CD14-positive monocyte (primary cell): ENCODE data around the gene TATDN3. TPM values are rescaled to one million over a fixed set of nuclear protein-coding genes. Genes with fewer than 3 reads are reported as not detected.
A peak's percentile ranks its signal among the peaks of the same experiment; 100 is the strongest.

Source experiments
- DNase-seq, 3 donors: peaks; one replicate each; pipeline ENCODE4 v3.0.0-alpha.2; 2011 to 2022
- H2AFZ ChIP-seq: 2 replicates; pipeline ENCODE4 v1.6.0; 2012; ENCODE audit warnings: mild to moderate bottlenecking, low read depth, low read length, inconsistent platforms; ENCODE audit not compliant: insufficient read depth, poor library complexity, severe bottlenecking
- H3K27ac ChIP-seq, 2 donors: 1 replicate in 1 of 2; 2 replicates in 1 of 2; pipeline ENCODE4 v1.5.1; 2012 to 2013; ENCODE audit warnings: low read length in 2 of 2, control low read depth in 1 of 2, inconsistent platforms in 1 of 2, low read depth in 1 of 2, mild to moderate bottlenecking in 1 of 2
- H3K27me3 ChIP-seq, 2 donors: one replicate each; pipeline versions ENCODE4 v1.6.0 to v1.6.1; 2011 to 2013; ENCODE audit warnings: low read length in 2 of 2; ENCODE audit not compliant: control insufficient read depth in 2 of 2, insufficient read depth in 2 of 2
- H3K36me3 ChIP-seq, 2 donors: replicated peaks in 1 of 2; 1 replicate in 1 of 2; 2 replicates in 1 of 2; pipeline versions ENCODE4 v1.5.1 to v1.6.1; 2012 to 2013; ENCODE audit warnings: low read length in 2 of 2, control low read depth in 1 of 2, inconsistent platforms in 1 of 2, mild to moderate bottlenecking in 1 of 2; ENCODE audit not compliant: insufficient read depth in 2 of 2, control insufficient read depth in 1 of 2
- H3K4me1 ChIP-seq, 2 donors: 1 replicate in 1 of 2; 2 replicates in 1 of 2; pipeline versions ENCODE4 v1.5.1 to v1.6.1; 2012 to 2013; ENCODE audit warnings: low read length in 2 of 2, control low read depth in 1 of 2, inconsistent platforms in 1 of 2, mild to moderate bottlenecking in 1 of 2, moderate library complexity in 1 of 2; ENCODE audit not compliant: insufficient read depth in 2 of 2, control insufficient read depth in 1 of 2
- H3K4me2 ChIP-seq: replicated peaks from 2 replicates; pipeline ENCODE3; 2012; ENCODE audit warnings: low read length, moderate library complexity, mild to moderate bottlenecking; ENCODE audit not compliant: poor library complexity, severe bottlenecking; ENCODE audit errors: extremely low read depth
- H3K4me3 ChIP-seq, 3 experiments: fragments of 200-600 bp in 1 of 3; sonication (generic) in 1 of 3; replicated peaks in 1 of 3; 1 replicate in 2 of 3; 2 replicates in 1 of 3; pipeline ENCODE4 v1.5.1; 2011 to 2013; ENCODE audit warnings: low read length in 3 of 3, mild to moderate bottlenecking in 3 of 3, control low read depth in 2 of 3, low read depth in 2 of 3, inconsistent platforms in 1 of 3, moderate library complexity in 1 of 3
- H3K79me2 ChIP-seq: 2 replicates; pipeline ENCODE4 v1.6.0; 2012; ENCODE audit warnings: mild to moderate bottlenecking, control low read depth, inconsistent platforms, low read length, moderate library complexity; ENCODE audit not compliant: insufficient read depth
- H3K9ac ChIP-seq: 2 replicates; pipeline ENCODE4 v1.6.0; 2017; ENCODE audit warnings: low read length, mild to moderate bottlenecking; ENCODE audit not compliant: insufficient read depth, poor library complexity, severe bottlenecking
- H3K9me3 ChIP-seq, 2 donors: replicated peaks in 1 of 2; 1 replicate in 1 of 2; 2 replicates in 1 of 2; pipeline versions ENCODE4 v1.5.1 to v1.6.1; 2012 to 2013; ENCODE audit warnings: low read length in 2 of 2, control low read depth in 1 of 2; ENCODE audit not compliant: control insufficient read depth in 1 of 2, insufficient read depth in 1 of 2
- H4K20me1 ChIP-seq: 2 replicates; pipeline ENCODE4 v1.6.0; 2012; ENCODE audit warnings: mild to moderate bottlenecking, low read length, control low read depth, moderate library complexity; ENCODE audit not compliant: insufficient read depth
- H3K27ac Mint-ChIP-seq, 7 donors: one replicate each; pipeline ENCODE4 v1.8.0; 2020; ENCODE audit warnings: mild to moderate bottlenecking in 7 of 7, mixed read lengths in 7 of 7, moderate library complexity in 6 of 7, inconsistent platforms in 2 of 7
- H3K27me3 Mint-ChIP-seq, 3 donors: one replicate each; pipeline ENCODE4 v1.8.0; 2021 to 2022; ENCODE audit warnings: low read depth in 3 of 3, mild to moderate bottlenecking in 3 of 3, mixed read lengths in 3 of 3, moderate library complexity in 3 of 3, inconsistent platforms in 1 of 3
- H3K36me3 Mint-ChIP-seq, 2 donors: one replicate each; pipeline ENCODE4 v1.8.0; 2020; ENCODE audit warnings: mixed read lengths in 2 of 2, inconsistent platforms in 1 of 2, mild to moderate bottlenecking in 1 of 2
- H3K4me1 Mint-ChIP-seq: one replicate; pipeline ENCODE4 v1.8.0; 2020; ENCODE audit warnings: mild to moderate bottlenecking, mixed read lengths
- H3K4me3 Mint-ChIP-seq, 2 donors: one replicate each; pipeline ENCODE4 v1.8.0; 2020; ENCODE audit warnings: mild to moderate bottlenecking in 2 of 2, mixed read lengths in 2 of 2, moderate library complexity in 1 of 2
- H3K9me3 Mint-ChIP-seq, 7 donors: one replicate each; pipeline ENCODE4 v1.8.0; 2020 to 2022; ENCODE audit warnings: mixed read lengths in 7 of 7, mild to moderate bottlenecking in 6 of 7, moderate library complexity in 6 of 7, inconsistent platforms in 2 of 7
- CTCF ChIP-seq: fragments of 200-600 bp; IDR thresholded peaks from one replicate; pipeline ENCODE4 v1.8.0; 2022; ENCODE audit warnings: antibody characterized with exemption, mild to moderate bottlenecking
- WGBS: methylation state at CpG from one replicate; pipeline ENCODE4 v1.1.5; 2013; ENCODE audit warnings: missing lambda C conversion rate; ENCODE audit not compliant: insufficient coverage; 5-methylcytosine and 5-hydroxymethylcytosine counted together
- intact Hi-C, 2 donors: fragments of 100-400 bp; cut with micrococcal nuclease; formaldehyde crosslinking; loops; one replicate each; pipeline versions ENCODE4 v1.15.0 to v1.15.1; 2023
- polyA plus RNA-seq, 3 donors: library from polyadenylated mRNA; depleted of rRNA in 1 of 3; unstranded in 2 of 3; stranded (reverse) in 1 of 3; fragments of 300-500 nt in 2 of 3; fragments of >200 nt in 1 of 3; fragmentation: Illumina TruSeq in 2 of 3; gene quantifications; 1 replicate in 2 of 3; 2 replicates in 1 of 3; pipeline ENCODE4 v1.2.3, GENCODE V29; 2012 to 2021

The TATDN3 gene
- polyA plus RNA-seq, 3 donors, result 12.1 to 34.3 (median 31.4) TPM

GRCh38 chr1:212819726-212820125 lies 28.0 kb downstream of the TATDN3 start:
- Mint-ChIP-seq H3K27ac (peak overlapping the region in 5 of 7 donors; percentile 9 to 70 (median 33)), H3K9me3 (peaks cover 5 to 15% (median 11%) of the 10 kb centered on the region in 7 donors), H3K4me1 (peaks cover 22% of the 10 kb centered on the region), H3K27me3 (peaks cover 0 to 1% (median 0%) of the 10 kb centered on the region in 3 donors), H3K36me3 (peaks cover 12% of the 10 kb centered on the region in 2 donors), H3K4me3 (peak overlapping the region; percentile 38 to 85)
- Histone ChIP-seq H4K20me1 (no peaks in the 10 kb centered on the region), H3K4me1 (peaks cover 18 to 19% of the 10 kb centered on the region in 2 donors), H3K27me3 (no peaks in the 10 kb centered on the region), H3K9me3 (peaks cover 10 to 11% of the 10 kb centered on the region in 2 donors), H2AFZ (no peak overlapping the region), H3K4me3 (peak overlapping the region in 1 of 3 experiments; percentile 23), H3K27ac (peak overlapping the region in 1 of 2 donors; percentile 62), H3K4me2 (peak overlapping the region; percentile 56), H3K9ac (no peak overlapping the region), H3K79me2 (no peaks in the 10 kb centered on the region), H3K36me3 (peaks cover 0 to 7% of the 10 kb centered on the region in 2 donors)
- DNase-seq, result peak; percentile 57 to 83 (median 62)
- 0% methylated on average over 4 of the region's 5 CpGs for WGBS
- intact Hi-C loops, result no loop called here
- no peak for TF ChIP-seq CTCF

GRCh38 chr1:212820969-212821368 lies 29.3 kb downstream of the TATDN3 start:
- no peaks in the 10 kb centered on the region for H3K36me3 ChIP-seq
- H3K9me3 Mint-ChIP-seq, result peaks cover 17 to 28% (median 23%) of the 10 kb centered on the region in 7 donors
- H3K4me3 Mint-ChIP-seq, result no peak overlapping the region
- no peaks in the 10 kb centered on the region for H4K20me1 ChIP-seq
- WGBS, result no CpG with 5 or more reads among the region's 2 CpGs
- no peak overlapping the region for H3K27ac ChIP-seq
- H3K79me2 ChIP-seq, result no peaks in the 10 kb centered on the region
- H3K9me3 ChIP-seq, result peaks cover 23 to 24% of the 10 kb centered on the region in 2 donors
- H3K4me3 ChIP-seq, result no peak overlapping the region
- H3K27ac Mint-ChIP-seq, result peak overlapping the region in 1 of 7 donors; percentile 6
- no peak overlapping the region for H2AFZ ChIP-seq
- DNase-seq, result no peak
- H3K9ac ChIP-seq, result no peak overlapping the region
- no peak for TF ChIP-seq CTCF
- H3K27me3 ChIP-seq, result no peaks in the 10 kb centered on the region
- peaks cover 2 to 4% of the 10 kb centered on the region in 2 donors for H3K36me3 Mint-ChIP-seq
- peaks cover 22% of the 10 kb centered on the region for H3K4me1 Mint-ChIP-seq
- no peak overlapping the region for H3K4me2 ChIP-seq
- intact Hi-C loops, result no loop called here
- H3K4me1 ChIP-seq, result peaks cover 18 to 19% of the 10 kb centered on the region in 2 donors
- peaks cover 0 to 1% (median 0%) of the 10 kb centered on the region in 3 donors for H3K27me3 Mint-ChIP-seq
